Activated CD8-positive, alpha-beta T cell treated with anti-CD3 and anti-CD28 coated beads for 36 hours (primary cell): ENCODE measurements around the gene HIGD2A. TPM values are rescaled to one million over a fixed set of nuclear protein-coding genes. Genes with fewer than 3 reads are reported as not detected.
A peak's percentile ranks its signal among the peaks of the same experiment; 100 is the strongest.

Experiments used
- ATAC-seq: fragments of 200-7000 bp; cut with Tn5 transposase; one replicate; pipeline ENCODE4 v1.10.0; 2021; ENCODE audit warnings: mild to moderate bottlenecking, moderate library complexity
- CTCF ChIA-PET: fragments of 350-600 bp; sonication (Branson Sonifier 250); formaldehyde crosslinking; loops from one replicate; lab custom pipeline; 2021; ENCODE audit warnings: antibody characterized with exemption; lab: Charles Lee
- POLR2A ChIA-PET: fragments of 350-600 bp; sonication (Branson Sonifier 250); formaldehyde crosslinking; loops from one replicate; lab custom pipeline; 2021; ENCODE audit warnings: antibody characterized with exemption; lab: Charles Lee
- DNase-seq: peaks from one replicate; pipeline ENCODE4 v3.0.0-alpha.2; 2020
- H3K27ac Mint-ChIP-seq: one replicate; pipeline ENCODE4 v1.8.0; 2021; ENCODE audit warnings: mild to moderate bottlenecking, mixed read lengths
- H3K27me3 Mint-ChIP-seq: one replicate; pipeline ENCODE4 v1.8.0; 2021; ENCODE audit warnings: mixed read lengths
- H3K36me3 Mint-ChIP-seq: one replicate; pipeline ENCODE4 v1.8.0; 2021; ENCODE audit warnings: low read depth, mixed read lengths
- H3K4me1 Mint-ChIP-seq: one replicate; pipeline ENCODE4 v1.8.0; 2021; ENCODE audit warnings: low read depth, mixed read lengths
- H3K4me3 Mint-ChIP-seq: one replicate; pipeline ENCODE4 v1.8.0; 2021; ENCODE audit warnings: mild to moderate bottlenecking, moderate library complexity, mixed read lengths
- H3K9me3 Mint-ChIP-seq: one replicate; pipeline ENCODE4 v1.8.0; 2021; ENCODE audit warnings: mixed read lengths
- CTCF ChIP-seq: fragments of 200-600 bp; IDR thresholded peaks from one replicate; pipeline ENCODE4 v1.8.0; 2022; ENCODE audit warnings: antibody characterized with exemption, mild to moderate bottlenecking
- intact Hi-C: fragments of 100-400 bp; cut with micrococcal nuclease; formaldehyde crosslinking; loops from one replicate; pipeline ENCODE4 v1.10.0; 2022
- total RNA-seq, 2 experiments: library from RNA; stranded (reverse); gene quantifications; one replicate each; pipeline ENCODE4 v1.2.3, GENCODE V29; 2021

Gene HIGD2A
- total RNA-seq, 2 experiments from 2014 or later = 118 to 120 TPM

DNA sequence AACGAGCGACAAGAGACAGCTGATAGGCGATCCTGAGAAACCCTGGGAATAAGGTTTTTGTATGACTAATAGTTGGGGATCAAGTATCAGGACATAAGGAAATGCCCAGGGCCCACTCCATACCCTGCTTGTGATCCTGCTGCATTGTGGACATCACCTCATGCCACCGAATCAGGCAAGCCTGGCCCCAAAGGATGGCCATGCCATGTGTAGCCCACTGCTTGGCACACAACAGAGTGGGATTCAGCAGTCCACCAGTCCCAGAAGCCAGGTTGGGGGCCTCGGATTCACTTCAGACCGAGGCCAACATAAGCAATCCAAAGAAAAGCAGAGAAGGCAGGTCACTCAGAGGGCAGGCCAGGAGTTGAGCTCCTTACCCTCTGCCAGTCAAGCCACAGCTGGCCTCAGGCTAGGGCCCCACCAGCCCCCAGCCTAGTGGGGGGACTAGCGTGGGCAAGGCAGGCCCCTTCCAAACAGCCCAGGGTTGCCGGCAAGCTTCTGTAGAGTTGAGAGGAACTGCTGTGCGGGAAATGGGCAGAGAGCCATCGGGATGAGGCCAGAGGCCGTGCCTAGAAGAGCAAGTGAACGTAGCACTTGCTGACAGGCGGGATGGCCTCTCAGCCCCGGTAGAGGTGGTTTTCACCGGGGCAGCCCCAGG is 5.2 kb upstream of the HIGD2A start:
- ChIA-PET POLR2A (interaction anchor here (1.4 to 3.6 kb wide), 3 partner anchors 11 to 23 kb away, joined by 4 to 14 read pairs (median 13); no protein-coding TSS in a partner anchor), CTCF (no interaction called here)
- Mint-ChIP-seq H3K27me3 (no peaks in the 10 kb centered on the region), H3K36me3 (peaks cover 73% of the 10 kb centered on the region), H3K9me3 (no peaks in the 10 kb centered on the region), H3K27ac (no peak overlapping the region), H3K4me3 (no peak overlapping the region), H3K4me1 (peaks cover 25% of the 10 kb centered on the region)
- intact Hi-C loops = no loop called here
- no peak for TF ChIP-seq CTCF
- ATAC-seq (no peak), DNase-seq (no peak)

GRCh38 chr5:176383961-176384360 is 4.6 kb upstream of the HIGD2A start:
- Mint-ChIP-seq H3K4me1 (peaks cover 25% of the 10 kb centered on the region), H3K27me3 (no peaks in the 10 kb centered on the region), H3K27ac (no peak overlapping the region), H3K36me3 (peaks cover 72% of the 10 kb centered on the region), H3K9me3 (no peaks in the 10 kb centered on the region), H3K4me3 (no peak overlapping the region)
- ATAC-seq (no peak), DNase-seq (no peak)
- ChIA-PET POLR2A (interaction anchor here (1.4 to 3.6 kb wide), 4 partner anchors 12 to 152 kb away, joined by 4 to 14 read pairs (median 11); no protein-coding TSS in a partner anchor), CTCF (no interaction called here)
- no peak for TF ChIP-seq CTCF
- intact Hi-C loops = no loop called here

GRCh38 chr5:176384366-176384930 is 4.1 kb upstream of the HIGD2A start:
- peaks cover 71% of the 10 kb centered on the region for H3K36me3 Mint-ChIP-seq
- no peaks in the 10 kb centered on the region for H3K9me3 Mint-ChIP-seq
- ATAC-seq = no peak
- DNase-seq = no peak
- CTCF ChIA-PET = no interaction called here
- peaks cover 26% of the 10 kb centered on the region for H3K4me1 Mint-ChIP-seq
- no peak overlapping the region for H3K27ac Mint-ChIP-seq
- no peak for TF ChIP-seq CTCF
- intact Hi-C loops = no loop called here
- POLR2A ChIA-PET = interaction anchor here (1.0 to 3.6 kb wide), 5 partner anchors 12 to 151 kb away, joined by 4 to 14 read pairs (median 9); partner anchors contain the start of gene KIAA1191
- H3K27me3 Mint-ChIP-seq = no peaks in the 10 kb centered on the region
- no peak overlapping the region for H3K4me3 Mint-ChIP-seq

GRCh38 chr5:176384991-176385390 is 3.6 kb upstream of the HIGD2A start:
- Mint-ChIP-seq H3K27me3 (no peaks in the 10 kb centered on the region), H3K4me3 (no peak overlapping the region), H3K4me1 (peaks cover 29% of the 10 kb centered on the region), H3K27ac (no peak overlapping the region), H3K36me3 (peaks cover 68% of the 10 kb centered on the region), H3K9me3 (no peaks in the 10 kb centered on the region)
- CTCF ChIA-PET = no interaction called here
- POLR2A ChIA-PET = interaction anchor here (1.0 to 3.6 kb wide), 5 partner anchors 8 to 151 kb away, joined by 4 to 13 read pairs (median 7); partner anchors contain the start of gene KIAA1191
- no peak for DNase-seq
- TF ChIP-seq CTCF = no peak
- ATAC-seq = no peak
- intact Hi-C loops = no loop called here

DNA sequence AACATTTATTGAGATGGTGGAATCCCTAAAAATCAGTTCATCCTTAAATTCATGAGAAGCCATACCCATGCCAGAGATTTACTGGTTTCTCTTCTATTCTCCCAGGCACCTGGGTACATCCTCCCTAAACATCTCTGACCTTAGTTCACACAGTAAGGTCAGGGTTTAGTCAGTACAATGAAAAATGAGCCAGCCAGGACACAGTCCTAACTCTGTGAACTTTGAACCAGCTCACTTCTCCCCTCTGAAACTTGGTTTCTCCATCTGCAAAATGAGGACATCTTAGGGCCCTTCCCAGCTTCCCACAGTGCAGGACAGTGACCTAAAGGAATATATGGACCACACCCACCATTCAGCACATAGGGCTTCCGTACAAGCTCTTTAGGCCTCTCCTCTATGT is 2.1 kb upstream of the HIGD2A start:
- POLR2A ChIA-PET = interaction anchor here (1.2 to 2.9 kb wide), 6 partner anchors 9 to 149 kb away, joined by 3 to 9 read pairs (median 6); no protein-coding TSS in a partner anchor

More for the DNA sequence above, 2.1 kb upstream of the HIGD2A start:
- peak overlapping the region; percentile 99 for H3K27ac Mint-ChIP-seq
- peak overlapping the region; percentile 98 for H3K4me3 Mint-ChIP-seq
- CTCF ChIA-PET = interaction anchor here (1.3 to 2.2 kb wide), 2 partner anchors 30 to 61 kb away, joined by 4 to 5 read pairs; partner anchors contain the start of gene CLTB
- TF ChIP-seq CTCF = no peak
- peaks cover 72% of the 10 kb centered on the region for H3K36me3 Mint-ChIP-seq
- no peaks in the 10 kb centered on the region for H3K9me3 Mint-ChIP-seq
- intact Hi-C loops = no loop called here
- DNase-seq = no peak
- no peak for ATAC-seq
- no peaks in the 10 kb centered on the region for H3K27me3 Mint-ChIP-seq
- H3K4me1 Mint-ChIP-seq = peaks cover 29% of the 10 kb centered on the region
